Measurements from ENCODE around the gene TBL1X. TPM values are rescaled to one million over a fixed set of nuclear protein-coding genes. Genes with fewer than 3 reads are reported as not detected.
"Not testable (repeated sequence)": the region's sequence is repeated elsewhere in the genome, so short reads cannot be mapped to it uniquely, and the experiment has no call there.

TBL1X gene
- total and polyA plus RNA-seq, 2 experiments from 2014 or later: 8.7 to 26.9 TPM

- H3K4me3 ChIP-seq: no peak overlapping the region
- no peak overlapping the region for H3K27ac ChIP-seq (ENCODE audit: low read depth)
- no peak for ATAC-seq
- H3K79me2 ChIP-seq (replicated peaks; ENCODE audit: insufficient read depth): no peaks in the 10 kb centered on the region
- H3K36me3 ChIP-seq (ENCODE audit: insufficient read depth): no peaks in the 10 kb centered on the region
- H3K4me1 ChIP-seq (ENCODE audit: insufficient read depth): no peaks in the 10 kb centered on the region
- Mint-ChIP-seq H3K4me1 (no peaks in the 10 kb centered on the region; the same call in 1 of the 3 replicates), H3K36me3 (ENCODE audit: low read depth) (no peaks in the 10 kb centered on the region), H3K27me3 (ENCODE audit: insufficient read depth, low read depth, poor library complexity) (peaks cover 3% of the 10 kb centered on the region), H3K4me3 (no peak overlapping the region), H3K27ac (no peak overlapping the region), H3K9me3 (no peaks in the 10 kb centered on the region)
- H3K27me3 ChIP-seq (ENCODE audit: insufficient read depth): no peaks in the 10 kb centered on the region
- no peaks in the 10 kb centered on the region for H3F3A ChIP-seq (replicated peaks; ENCODE audit: low read depth)
- TF ChIP-seq CTCF (conservative IDR thresholded peaks at IDR 0.05; ENCODE audit: low read depth in 2 of 2) (no peak), EZH2 (IDR thresholded peaks at IDR 0.05; ENCODE audit: low read depth, unreplicated experiment) (no peak), ZNF114 (CRISPR knock-in tag; IDR thresholded peaks at IDR 0.05) (no peak), ETS1 (IDR thresholded peaks at IDR 0.05) (no peak), ZNF331 (CRISPR knock-in tag; IDR thresholded peaks at IDR 0.05; ENCODE audit: low read depth) (no peak), POLR2AphosphoS5 (IDR thresholded peaks at IDR 0.05; ENCODE audit: low read depth) (no peak), CREB1 (CRISPR knock-in tag; IDR thresholded peaks at IDR 0.05; ENCODE audit: low read depth) (no peak), ZNF462 (CRISPR knock-in tag; IDR thresholded peaks at IDR 0.05) (no peak), EZH2phosphoT487 (IDR thresholded peaks at IDR 0.05; ENCODE audit: unreplicated experiment) (no peak), STAT1 (IDR thresholded peaks at IDR 0.05; ENCODE audit: unreplicated experiment) (no peak), JUNB (IDR thresholded peaks at IDR 0.05; ENCODE audit: unreplicated experiment) (no peak)
- no peak overlapping the region for H2AFZ ChIP-seq
- H3K4me2 ChIP-seq: no peak overlapping the region
- H4K20me1 ChIP-seq (replicated peaks; ENCODE audit: insufficient read depth): no peaks in the 10 kb centered on the region
- no peak for DNase-seq (ENCODE audit: low spot score)
- no peaks in the 10 kb centered on the region for H3K9me2 ChIP-seq (ENCODE audit: insufficient read depth)
These were observed 8.4 kb upstream of the TBL1X start for GRCh38 chrX:9456250-9457074.

- not testable (repeated sequence) for H3K4me3 ChIP-seq; H3K27me3 ChIP-seq (ENCODE audit: insufficient read depth); H3K9me3 Mint-ChIP-seq; H3K36me3 Mint-ChIP-seq (ENCODE audit: low read depth); H2AFZ ChIP-seq; DNase-seq (ENCODE audit: low spot score); H3K4me1 ChIP-seq (ENCODE audit: insufficient read depth); H3K4me2 ChIP-seq; H4K20me1 ChIP-seq (replicated peaks; ENCODE audit: insufficient read depth); H3K27ac Mint-ChIP-seq; H3K27ac ChIP-seq (ENCODE audit: low read depth); H3K4me3 Mint-ChIP-seq; ATAC-seq; H3F3A ChIP-seq (replicated peaks; ENCODE audit: low read depth); H3K36me3 ChIP-seq (ENCODE audit: insufficient read depth); H3K9me2 ChIP-seq (ENCODE audit: insufficient read depth); H3K79me2 ChIP-seq (replicated peaks; ENCODE audit: insufficient read depth); H3K27me3 Mint-ChIP-seq (ENCODE audit: insufficient read depth, low read depth, poor library complexity)
- peaks cover 11% of the 10 kb centered on the region for H3K4me1 Mint-ChIP-seq
These were observed 6.8 kb upstream of the TBL1X start for GRCh38 chrX:9458034-9458433.

Measured in GM23338 (cell line).